HEK293T (cell line): ENCODE measurements around the gene TTC7B.
"Not testable (repeated sequence)": the region's sequence is repeated elsewhere in the genome, so short reads cannot be mapped to it uniquely, and the experiment has no call there.

ENCODE experiments used
- ARNT ChIP-seq: fragments of 450-650 bp; IDR thresholded peaks from 2 replicates; pipeline ENCODE4 v1.6.1; 2017; ENCODE audit warnings: mild to moderate bottlenecking
- CTBP1 ChIP-seq: fragments of 450-650 bp; IDR thresholded peaks from 2 replicates; pipeline ENCODE4 v1.6.1; 2016; ENCODE audit warnings: borderline replicate concordance
- ELF4 ChIP-seq: fragments of 450-650 bp; IDR thresholded peaks from 2 replicates; pipeline ENCODE4 v1.6.1; 2017; ENCODE audit warnings: antibody characterized with exemption
- FOXM1 ChIP-seq: fragments of 450-650 bp; IDR thresholded peaks from 2 replicates; pipeline ENCODE4 v1.6.1; 2017; ENCODE audit warnings: mild to moderate bottlenecking, borderline replicate concordance
- LEF1 ChIP-seq: fragments of 450-650 bp; IDR thresholded peaks from 2 replicates; pipeline ENCODE4 v1.6.1; 2017; ENCODE audit warnings: mild to moderate bottlenecking, borderline replicate concordance
- NFRKB ChIP-seq: fragments of 450-650 bp; IDR thresholded peaks from 2 replicates; pipeline ENCODE4 v1.6.1; 2016; ENCODE audit warnings: mild to moderate bottlenecking, moderate library complexity
- SP1 ChIP-seq: fragments of 450-650 bp; IDR thresholded peaks from 2 replicates; pipeline ENCODE4 v1.6.1; 2017
- SUZ12 ChIP-seq: fragments of 450-650 bp; IDR thresholded peaks from 2 replicates; pipeline ENCODE4 v1.6.1; 2016; ENCODE audit warnings: mild to moderate bottlenecking
- ZNF384 ChIP-seq: fragments of 450-650 bp; IDR thresholded peaks from 2 replicates; pipeline ENCODE4 v1.6.1; 2016

- not testable (repeated sequence) for TF ChIP-seq ELF4, SUZ12, LEF1, ZNF384, SP1, CTBP1, ARNT, FOXM1, NFRKB
Measured at GRCh38 chr14:90823542-90823941, 7.3 kb upstream of the TTC7B start.
